ENCODE measurements around the gene RNF215.

Gene RNF215

DNA sequence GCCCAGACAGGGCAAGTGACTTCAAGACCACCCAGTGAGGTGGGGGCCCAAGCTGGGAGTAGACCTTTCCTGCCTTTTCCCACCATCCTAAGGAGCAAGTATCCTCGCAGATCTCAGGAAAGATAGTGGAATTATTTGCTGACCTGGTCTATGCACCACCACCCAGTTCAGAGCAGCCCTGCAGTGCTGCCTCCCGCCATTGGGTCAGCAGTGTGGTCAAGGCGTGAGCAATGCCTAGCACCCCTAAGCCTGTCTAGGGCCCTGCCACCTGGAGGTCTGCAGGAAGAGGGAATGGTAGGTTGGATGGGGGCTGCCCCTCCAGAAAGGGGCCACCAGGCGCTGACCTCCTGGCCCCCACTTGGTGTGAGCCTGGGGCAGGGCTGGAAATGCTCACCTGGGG is 44.9 kb upstream of the RNF215 start:
- TF ChIP-seq, protein P1, sequence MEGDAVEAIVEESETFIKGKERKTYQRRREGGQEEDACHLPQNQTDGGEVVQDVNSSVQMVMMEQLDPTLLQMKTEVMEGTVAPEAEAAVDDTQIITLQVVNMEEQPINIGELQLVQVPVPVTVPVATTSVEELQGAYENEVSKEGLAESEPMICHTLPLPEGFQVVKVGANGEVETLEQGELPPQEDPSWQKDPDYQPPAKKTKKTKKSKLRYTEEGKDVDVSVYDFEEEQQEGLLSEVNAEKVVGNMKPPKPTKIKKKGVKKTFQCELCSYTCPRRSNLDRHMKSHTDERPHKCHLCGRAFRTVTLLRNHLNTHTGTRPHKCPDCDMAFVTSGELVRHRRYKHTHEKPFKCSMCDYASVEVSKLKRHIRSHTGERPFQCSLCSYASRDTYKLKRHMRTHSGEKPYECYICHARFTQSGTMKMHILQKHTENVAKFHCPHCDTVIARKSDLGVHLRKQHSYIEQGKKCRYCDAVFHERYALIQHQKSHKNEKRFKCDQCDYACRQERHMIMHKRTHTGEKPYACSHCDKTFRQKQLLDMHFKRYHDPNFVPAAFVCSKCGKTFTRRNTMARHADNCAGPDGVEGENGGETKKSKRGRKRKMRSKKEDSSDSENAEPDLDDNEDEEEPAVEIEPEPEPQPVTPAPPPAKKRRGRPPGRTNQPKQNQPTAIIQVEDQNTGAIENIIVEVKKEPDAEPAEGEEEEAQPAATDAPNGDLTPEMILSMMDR (conservative IDR thresholded peaks at IDR 0.05; ENCODE audit: low read depth, low read length), result no peak

DNA sequence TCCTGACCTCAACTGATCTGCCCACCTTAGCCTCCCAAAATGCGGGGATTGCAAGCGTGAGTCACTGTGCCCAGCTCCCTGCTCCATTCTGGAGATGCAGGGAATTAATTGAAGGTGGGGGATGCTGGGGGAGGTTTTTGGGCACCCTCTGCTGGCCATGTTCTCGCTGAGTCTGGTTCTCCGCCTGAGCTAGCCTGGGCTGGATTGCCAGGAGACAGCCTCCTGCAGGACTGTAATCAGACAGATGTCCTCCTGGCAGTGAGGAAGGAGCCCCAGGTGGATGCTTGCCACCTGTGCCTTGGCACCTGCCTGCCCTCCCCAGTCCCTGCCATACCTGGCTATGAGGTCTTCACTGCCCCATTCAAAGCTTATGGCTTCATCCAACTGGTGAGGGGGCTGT is 43.7 kb upstream of the RNF215 start:
- TF ChIP-seq, protein P1 (conservative IDR thresholded peaks at IDR 0.05; ENCODE audit: low read depth, low read length), result peak; percentile 3
- H3K4me3 ChIP-seq (ENCODE audit: low read length), result no peak overlapping the region
- DNase-seq (ENCODE audit: low read depth), result no peak

More for the DNA sequence above, 44.9 kb upstream of the RNF215 start:
- no peak for DNase-seq (ENCODE audit: low read depth)
- no peak overlapping the region for H3K4me3 ChIP-seq (ENCODE audit: low read length)

DNA sequence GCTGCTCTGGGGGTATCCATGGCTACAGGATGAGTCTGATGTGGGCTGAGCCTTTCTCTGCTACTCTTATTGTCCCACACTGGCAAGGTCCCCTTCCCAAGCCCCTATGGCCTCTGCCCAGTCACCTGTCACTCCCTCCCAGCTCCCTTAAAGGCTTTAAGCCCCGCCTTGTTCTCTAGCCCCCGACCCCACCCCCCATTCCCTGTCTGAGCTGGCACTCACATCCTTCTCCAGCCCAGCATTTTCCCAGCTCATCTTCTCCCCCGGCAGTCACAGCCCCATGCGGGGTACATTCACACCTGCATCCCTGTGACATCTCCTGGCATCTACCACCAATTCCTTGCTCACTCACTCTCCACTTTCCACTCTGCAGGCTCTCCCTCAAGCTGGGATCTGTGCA is 42.7 kb upstream of the RNF215 start:
- TF ChIP-seq, protein P1 (conservative IDR thresholded peaks at IDR 0.05; ENCODE audit: low read depth, low read length), result no peak
- no peak for DNase-seq (ENCODE audit: low read depth)
- H3K4me3 ChIP-seq (ENCODE audit: low read length), result no peak overlapping the region

DNA sequence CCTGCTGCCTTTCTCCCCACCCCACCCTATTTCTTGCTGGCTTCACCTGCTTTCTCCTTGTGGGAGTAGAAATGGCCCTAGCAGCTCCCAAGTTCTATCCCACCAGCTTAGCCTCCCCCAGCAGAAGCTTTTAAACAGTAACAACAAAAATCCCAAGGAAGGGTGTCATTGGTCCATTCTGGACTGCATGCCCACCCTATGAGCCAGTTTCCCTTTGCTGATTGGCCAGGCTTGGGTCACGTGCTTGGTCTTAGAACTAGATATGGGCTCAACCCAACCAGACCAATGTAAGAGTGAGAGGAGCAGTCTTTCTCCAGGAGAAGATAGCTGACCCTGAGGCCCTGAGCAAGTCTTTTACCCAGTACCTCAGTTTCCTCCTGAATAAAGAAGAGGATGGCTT is 40.7 kb upstream of the RNF215 start:
- TF ChIP-seq, protein P1 (conservative IDR thresholded peaks at IDR 0.05; ENCODE audit: low read depth, low read length), result no peak
- H3K4me3 ChIP-seq (ENCODE audit: low read length), result no peak overlapping the region
- DNase-seq (ENCODE audit: low read depth), result no peak

DNA sequence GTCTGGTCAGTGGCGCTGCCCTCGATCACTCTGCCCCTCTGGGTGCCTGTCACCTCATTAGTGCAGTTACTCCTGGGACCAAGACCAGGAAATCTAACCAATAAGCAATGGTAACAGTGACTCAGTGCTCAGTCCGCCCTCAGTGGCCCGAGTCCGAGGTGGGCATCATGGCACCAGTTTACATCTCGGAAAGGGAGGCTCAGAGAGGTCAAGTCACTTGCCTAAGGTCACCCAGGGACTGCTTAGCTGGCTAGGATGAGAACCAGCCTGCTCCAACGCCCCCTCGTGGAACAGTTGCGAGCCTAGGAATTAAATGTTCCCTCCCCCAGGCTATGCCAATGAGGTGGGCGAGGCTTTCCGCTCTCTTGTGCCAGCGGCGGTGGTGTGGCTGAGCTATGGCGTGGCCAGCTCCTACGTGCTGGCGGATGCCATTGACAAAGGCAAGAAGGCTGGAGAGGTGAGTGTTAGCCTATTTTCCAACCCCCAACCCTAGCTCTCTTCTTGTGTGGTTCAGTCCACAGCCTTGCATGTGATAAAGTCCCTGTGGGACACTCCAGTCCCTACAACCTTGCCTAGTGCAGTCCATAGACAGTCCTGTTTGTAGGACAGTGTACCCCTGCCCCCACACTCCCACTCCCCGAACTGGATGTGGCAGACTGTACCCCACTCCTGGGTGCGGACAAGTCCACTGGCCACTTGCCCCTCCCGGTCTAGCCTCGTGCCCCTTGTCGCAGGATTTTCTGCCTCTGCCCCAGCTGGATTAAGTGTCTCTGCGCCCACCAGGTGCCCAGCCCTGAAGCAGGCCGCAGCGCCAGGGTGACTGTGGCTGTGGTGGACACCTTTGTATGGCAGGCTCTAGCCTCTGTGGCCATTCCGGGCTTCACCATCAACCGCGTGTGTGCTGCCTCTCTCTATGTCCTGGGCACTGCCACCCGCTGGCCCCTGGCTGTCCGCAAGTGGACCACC is 39.5 kb upstream of the RNF215 start:
- TF ChIP-seq, protein P1 (conservative IDR thresholded peaks at IDR 0.05; ENCODE audit: low read depth, low read length), result peak; percentile 82
- peak overlapping the region; percentile 62 for H3K4me3 ChIP-seq (ENCODE audit: low read length)
- DNase-seq (ENCODE audit: low read depth), result peak; percentile 74

DNA sequence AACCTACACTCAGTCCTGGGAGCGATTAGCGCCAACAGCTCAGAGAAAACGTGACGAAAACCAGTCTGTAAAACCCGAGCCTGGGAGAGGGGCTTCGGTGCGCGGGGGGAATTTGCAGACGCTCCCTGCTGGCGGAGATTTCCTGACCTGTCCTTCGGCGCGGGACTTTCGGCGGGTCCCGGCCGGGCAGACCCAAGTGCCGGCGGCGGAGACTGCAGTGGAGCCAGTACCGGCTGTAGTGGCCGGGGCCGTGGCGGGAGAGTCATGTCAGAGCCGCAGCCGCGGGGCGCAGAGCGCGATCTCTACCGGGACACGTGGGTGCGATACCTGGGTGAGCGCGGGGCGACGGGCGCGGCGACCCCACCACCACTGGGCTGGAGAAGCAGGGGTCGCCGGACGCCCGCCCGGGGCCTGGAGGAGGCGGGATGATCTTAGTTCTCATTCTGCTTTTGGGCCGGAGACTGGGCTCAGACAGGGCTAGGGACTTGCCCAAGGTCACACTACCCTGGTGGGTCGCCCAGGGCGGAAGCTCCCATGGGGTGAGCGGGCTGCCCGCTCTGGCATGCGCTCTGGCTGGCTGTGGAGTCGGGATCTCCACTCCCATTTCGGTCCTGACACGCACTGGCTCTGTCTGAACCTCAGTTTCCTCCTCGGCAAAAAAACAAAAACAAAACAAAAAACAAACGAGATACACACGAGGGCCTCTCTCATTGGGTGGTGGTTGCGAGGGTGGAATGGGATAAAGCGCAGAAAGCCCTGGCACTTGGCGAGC is 38.6 kb upstream of the RNF215 start, which contains the start of gene MTFP1:
Gene MTFP1, plus strand, starts transcription at position 153 of the 772 bp plus-strand sequence. Its CDS starts 112 bp downstream, at position 265.
- TF ChIP-seq, protein P1 (conservative IDR thresholded peaks at IDR 0.05; ENCODE audit: low read depth, low read length), result peak; percentile 20
- DNase-seq (ENCODE audit: low read depth), result no peak
- peak within 1 kb of the TSS; percentile 62 for H3K4me3 ChIP-seq (ENCODE audit: low read length)

All from retinal pigment epithelial cell (primary cell).